Sigmoid colon (tissue), 7 donors: ENCODE results near the gene OR5C1. TPM values are rescaled to one million over a fixed set of nuclear protein-coding genes. Genes with fewer than 3 reads are reported as not detected.

ENCODE experiments used
- DNase-seq: peaks from one replicate; pipeline ENCODE4 v3.0.0-alpha.2; 2019
- H3K27ac ChIP-seq, 4 donors: fragments of 200-600 bp; sonication (generic); one replicate each; pipeline ENCODE4 v1.5.1; 2016 to 2019; ENCODE audit warnings: mild to moderate bottlenecking in 1 of 4
- H3K27me3 ChIP-seq, 3 donors: fragments of 200-600 bp; sonication (generic); one replicate each; pipeline ENCODE4 v1.5.1; 2019; ENCODE audit warnings: mild to moderate bottlenecking in 1 of 3
- H3K36me3 ChIP-seq, 4 donors: fragments of 200-600 bp; sonication (generic); one replicate each; pipeline ENCODE4 v1.5.1; 2016 to 2019
- H3K4me1 ChIP-seq, 4 donors: fragments of 200-600 bp; sonication (generic); one replicate each; pipeline ENCODE4 v1.5.1; 2017 to 2019
- H3K4me3 ChIP-seq, 4 donors: fragments of 200-600 bp; sonication (generic); one replicate each; pipeline ENCODE4 v1.5.1; 2017 to 2019; ENCODE audit warnings: mild to moderate bottlenecking in 2 of 4, moderate library complexity in 1 of 4
- H3K9me3 ChIP-seq, 4 donors: fragments of 200-600 bp in 3 of 4; sonication (generic) in 3 of 4; one replicate each; pipeline versions ENCODE4 v1.5.1 to v1.6.1; 2013 to 2019
- CTCF ChIP-seq, 4 experiments: fragments of 450-650 bp in 3 of 4; fragments of 200-600 bp in 1 of 4; IDR thresholded peaks; one replicate each; pipeline ENCODE4 v1.5.1; 2016 to 2019; ENCODE audit warnings: antibody characterized with exemption in 4 of 4, mild to moderate bottlenecking in 3 of 4, moderate library complexity in 2 of 4
- EP300 ChIP-seq, 4 donors: sonication (generic); formaldehyde crosslinking; IDR thresholded peaks; one replicate each; pipeline ENCODE4 v1.6.1; 2017; ENCODE audit warnings: antibody characterized with exemption in 4 of 4
- POLR2A ChIP-seq, 2 donors: fragments of 450-650 bp; IDR thresholded peaks; one replicate each; pipeline ENCODE4 v1.6.1; 2016; ENCODE audit warnings: antibody characterized with exemption in 2 of 2, mild to moderate bottlenecking in 2 of 2, moderate library complexity in 2 of 2
- POLR2AphosphoS5 ChIP-seq, 4 donors: sonication (generic); formaldehyde crosslinking; IDR thresholded peaks; one replicate each; pipeline ENCODE4 v1.6.1; 2017; ENCODE audit warnings: antibody characterized with exemption in 4 of 4
- WGBS, 2 donors: extraction: QIAGEN DNeasy Blood & Tissue Kit; methylation state at CpG; one replicate each; pipeline ENCODE4 v1.1.7; 2013; 5-methylcytosine and 5-hydroxymethylcytosine counted together
- intact Hi-C: fragments of 100-400 bp; cut with DNase I; formaldehyde crosslinking; loops from one replicate; pipeline ENCODE4 v1.15.1; 2023
- polyA plus RNA-seq, 3 donors: library from polyadenylated mRNA; stranded (reverse); fragments of 200-250 nt; gene quantifications; one replicate each; pipeline ENCODE4 v1.2.3, GENCODE V29; 2013
- total RNA-seq, 4 donors: library from RNA; depleted of rRNA; stranded (reverse); fragments of >200 nt; gene quantifications; one replicate each; pipeline ENCODE4 v1.1.0, GENCODE V29; 2016
- donor health status: healthy with polysubstance abuse.
- donor health status: Bipolar disorder and iron deficiency.
- donor health status: healthy.

OR5C1 gene
- total and polyA plus RNA-seq, 7 donors = not detected

GRCh38 chr9:122810306-122810946 lies 21.7 kb downstream of the OR5C1 start:
- intact Hi-C loops = loop anchor here (1.0 to 5.0 kb wide), 2 partner anchors 345 to 683 kb away; no protein-coding TSS in a partner anchor
- Histone ChIP-seq H3K4me3 (no peak overlapping the region), H3K9me3 (no peaks in the 10 kb centered on the region), H3K4me1 (peaks cover 0 to 5% (median 0%) of the 10 kb centered on the region in 4 donors), H3K27ac (no peak overlapping the region), H3K36me3 (no peaks in the 10 kb centered on the region), H3K27me3 (no peaks in the 10 kb centered on the region)
- DNase-seq = peak; percentile 82
- 3 to 7% methylated on average over 8 of the region's 8 CpGs for WGBS, 2 donors
- TF ChIP-seq POLR2A (IDR thresholded peaks at IDR 0.05) (no peak), POLR2AphosphoS5 (IDR thresholded peaks at IDR 0.05) (peak in 1 of 4 donors; percentile 20), CTCF (IDR thresholded peaks at IDR 0.05) (peak; percentile 67 to 84 (median 71))

- intact Hi-C loops = loop anchor here (5.0 kb wide), 1 partner anchor 685 kb away; no protein-coding TSS in a partner anchor
- H3K27ac ChIP-seq = no peak overlapping the region
- TF ChIP-seq POLR2A (IDR thresholded peaks at IDR 0.05) = no peak
- TF ChIP-seq CTCF (IDR thresholded peaks at IDR 0.05) = no peak
- no peak for TF ChIP-seq POLR2AphosphoS5 (IDR thresholded peaks at IDR 0.05)
- TF ChIP-seq EP300 (IDR thresholded peaks at IDR 0.05) = no peak
- peaks cover 0 to 4% (median 3%) of the 10 kb centered on the region in 4 donors for H3K36me3 ChIP-seq
- H3K4me3 ChIP-seq = no peak overlapping the region
- H3K9me3 ChIP-seq = no peaks in the 10 kb centered on the region
- WGBS, 2 donors = 45 to 71% methylated on average over 4 of the region's 4 CpGs
- no peak for DNase-seq
- no peaks in the 10 kb centered on the region for H3K27me3 ChIP-seq
- H3K4me1 ChIP-seq = peaks cover 0 to 5% (median 0%) of the 10 kb centered on the region in 4 donors
Measured at GRCh38 chr9:122812736-122813135, 24.0 kb downstream of the OR5C1 start.

GRCh38 chr9:122814545-122814944 lies 25.8 kb downstream of the OR5C1 start:
- no peak overlapping the region for H3K27ac ChIP-seq
- intact Hi-C loops = loop anchor here (5.0 kb wide), 1 partner anchor 687 kb away; no protein-coding TSS in a partner anchor
- peaks cover 0 to 22% (median 4%) of the 10 kb centered on the region in 4 donors for H3K36me3 ChIP-seq
- no peaks in the 10 kb centered on the region for H3K9me3 ChIP-seq
- 63 to 74% methylated on average over 6 of the region's 6 CpGs for WGBS, 2 donors
- no peaks in the 10 kb centered on the region for H3K27me3 ChIP-seq
- DNase-seq = no peak
- TF ChIP-seq EP300 (IDR thresholded peaks at IDR 0.05) (no peak), POLR2A (IDR thresholded peaks at IDR 0.05) (no peak), CTCF (IDR thresholded peaks at IDR 0.05) (no peak), POLR2AphosphoS5 (IDR thresholded peaks at IDR 0.05) (no peak)
- H3K4me3 ChIP-seq = no peak overlapping the region
- peaks cover 0 to 12% (median 0%) of the 10 kb centered on the region in 4 donors for H3K4me1 ChIP-seq

- intact Hi-C loops = no loop called here
- H3K27ac ChIP-seq = no peak overlapping the region
Measured at GRCh38 chr9:122815544-122815943, 26.8 kb downstream of the OR5C1 start.

More at GRCh38 chr9:122815544-122815943, 26.8 kb downstream of the OR5C1 start:
- peaks cover 0 to 29% (median 4%) of the 10 kb centered on the region in 4 donors for H3K36me3 ChIP-seq
- TF ChIP-seq EP300 (IDR thresholded peaks at IDR 0.05) = no peak
- no peak for TF ChIP-seq POLR2A (IDR thresholded peaks at IDR 0.05)
- no peak for TF ChIP-seq CTCF (IDR thresholded peaks at IDR 0.05)
- TF ChIP-seq POLR2AphosphoS5 (IDR thresholded peaks at IDR 0.05) = no peak
- peaks cover 0 to 14% (median 0%) of the 10 kb centered on the region in 4 donors for H3K4me1 ChIP-seq
- DNase-seq = no peak
- H3K27me3 ChIP-seq = no peaks in the 10 kb centered on the region
- no peaks in the 10 kb centered on the region for H3K9me3 ChIP-seq
- no peak overlapping the region for H3K4me3 ChIP-seq
